ENCODE data around the gene TBL3.

Gene TBL3

DNA sequence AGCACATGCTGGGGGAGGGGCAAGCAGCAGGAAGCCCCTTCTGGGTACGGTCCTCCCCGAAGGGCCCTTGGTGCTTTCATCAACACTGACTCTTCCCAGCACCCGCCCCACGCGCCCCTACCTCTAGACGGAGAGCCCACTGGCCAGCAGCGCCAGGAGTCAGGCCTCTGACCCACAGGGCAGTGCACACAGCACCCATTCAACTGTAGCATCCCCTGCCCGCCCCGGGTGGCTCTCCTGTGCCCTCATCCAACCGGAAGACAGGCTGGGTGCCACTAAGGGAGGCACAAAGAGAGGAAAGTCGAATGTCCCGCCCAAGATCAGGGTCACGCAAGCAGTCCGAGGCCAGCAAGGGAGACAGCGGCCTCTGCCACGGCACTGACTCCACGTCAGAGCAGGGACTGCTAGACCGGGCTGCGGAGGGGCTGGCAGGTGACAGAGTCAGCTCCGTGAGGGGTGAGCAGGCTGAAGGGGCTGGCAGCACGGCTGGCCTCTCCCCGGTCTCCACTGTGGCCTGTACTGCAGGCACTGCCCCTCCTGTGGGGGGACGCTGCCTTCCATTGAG lies 38.7 kb upstream of the TBL3 start:
- TF ChIP-seq USF1 (IDR thresholded peaks at IDR 0.05) (no peak), TCF12 (IDR thresholded peaks at IDR 0.05; ENCODE audit: low read depth) (no peak), YY1 (IDR thresholded peaks at IDR 0.05; ENCODE audit: low read depth) (no peak), TAF1 (IDR thresholded peaks at IDR 0.05; ENCODE audit: low read depth) (no peak), CEBPB (IDR thresholded peaks at IDR 0.05) (no peak), EP300 (IDR thresholded peaks at IDR 0.05; ENCODE audit: borderline replicate concordance) (no peak), CREB1 (IDR thresholded peaks at IDR 0.05; ENCODE audit: low read depth) (no peak), NFIC (IDR thresholded peaks at IDR 0.05) (no peak), ZBTB7A (IDR thresholded peaks at IDR 0.05; ENCODE audit: low read depth) (no peak), TEAD4 (IDR thresholded peaks at IDR 0.05) (no peak), MAX (IDR thresholded peaks at IDR 0.05) (no peak), RAD21 (IDR thresholded peaks at IDR 0.05; ENCODE audit: low read depth) (no peak), FOXM1 (IDR thresholded peaks at IDR 0.05; ENCODE audit: borderline replicate concordance, low read depth) (no peak), EGR1 (IDR thresholded peaks at IDR 0.05) (no peak)
- TF ChIP-seq, protein P1, sequence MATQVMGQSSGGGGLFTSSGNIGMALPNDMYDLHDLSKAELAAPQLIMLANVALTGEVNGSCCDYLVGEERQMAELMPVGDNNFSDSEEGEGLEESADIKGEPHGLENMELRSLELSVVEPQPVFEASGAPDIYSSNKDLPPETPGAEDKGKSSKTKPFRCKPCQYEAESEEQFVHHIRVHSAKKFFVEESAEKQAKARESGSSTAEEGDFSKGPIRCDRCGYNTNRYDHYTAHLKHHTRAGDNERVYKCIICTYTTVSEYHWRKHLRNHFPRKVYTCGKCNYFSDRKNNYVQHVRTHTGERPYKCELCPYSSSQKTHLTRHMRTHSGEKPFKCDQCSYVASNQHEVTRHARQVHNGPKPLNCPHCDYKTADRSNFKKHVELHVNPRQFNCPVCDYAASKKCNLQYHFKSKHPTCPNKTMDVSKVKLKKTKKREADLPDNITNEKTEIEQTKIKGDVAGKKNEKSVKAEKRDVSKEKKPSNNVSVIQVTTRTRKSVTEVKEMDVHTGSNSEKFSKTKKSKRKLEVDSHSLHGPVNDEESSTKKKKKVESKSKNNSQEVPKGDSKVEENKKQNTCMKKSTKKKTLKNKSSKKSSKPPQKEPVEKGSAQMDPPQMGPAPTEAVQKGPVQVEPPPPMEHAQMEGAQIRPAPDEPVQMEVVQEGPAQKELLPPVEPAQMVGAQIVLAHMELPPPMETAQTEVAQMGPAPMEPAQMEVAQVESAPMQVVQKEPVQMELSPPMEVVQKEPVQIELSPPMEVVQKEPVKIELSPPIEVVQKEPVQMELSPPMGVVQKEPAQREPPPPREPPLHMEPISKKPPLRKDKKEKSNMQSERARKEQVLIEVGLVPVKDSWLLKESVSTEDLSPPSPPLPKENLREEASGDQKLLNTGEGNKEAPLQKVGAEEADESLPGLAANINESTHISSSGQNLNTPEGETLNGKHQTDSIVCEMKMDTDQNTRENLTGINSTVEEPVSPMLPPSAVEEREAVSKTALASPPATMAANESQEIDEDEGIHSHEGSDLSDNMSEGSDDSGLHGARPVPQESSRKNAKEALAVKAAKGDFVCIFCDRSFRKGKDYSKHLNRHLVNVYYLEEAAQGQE (IDR thresholded peaks at IDR 0.05; ENCODE audit: low read depth) = no peak

GRCh38 chr16:1936945-1937479 lies 34.8 kb upstream of the TBL3 start:
- TF ChIP-seq YY1 (IDR thresholded peaks at IDR 0.05; ENCODE audit: low read depth) (no peak), NFIC (IDR thresholded peaks at IDR 0.05) (no peak), CREB1 (IDR thresholded peaks at IDR 0.05; ENCODE audit: low read depth) (no peak), USF1 (IDR thresholded peaks at IDR 0.05) (no peak), EP300 (IDR thresholded peaks at IDR 0.05; ENCODE audit: borderline replicate concordance) (no peak), CEBPB (IDR thresholded peaks at IDR 0.05) (no peak)
- TF ChIP-seq, protein P1 (IDR thresholded peaks at IDR 0.05; ENCODE audit: low read depth) = no peak

- no peak for TF ChIP-seq EGR1 (IDR thresholded peaks at IDR 0.05)
- no peak for TF ChIP-seq YY1 (IDR thresholded peaks at IDR 0.05; ENCODE audit: low read depth)
- TF ChIP-seq ZBTB7A (IDR thresholded peaks at IDR 0.05; ENCODE audit: low read depth) = no peak
- TF ChIP-seq, protein P1 (IDR thresholded peaks at IDR 0.05; ENCODE audit: low read depth) = no peak
- TF ChIP-seq USF1 (IDR thresholded peaks at IDR 0.05) = no peak
- no peak for TF ChIP-seq RAD21 (IDR thresholded peaks at IDR 0.05; ENCODE audit: low read depth)
- TF ChIP-seq EP300 (IDR thresholded peaks at IDR 0.05; ENCODE audit: borderline replicate concordance) = no peak
- TF ChIP-seq CEBPB (IDR thresholded peaks at IDR 0.05) = no peak
- TF ChIP-seq CREB1 (IDR thresholded peaks at IDR 0.05; ENCODE audit: low read depth) = no peak
- TF ChIP-seq TCF12 (IDR thresholded peaks at IDR 0.05; ENCODE audit: low read depth) = no peak
- no peak for TF ChIP-seq TAF1 (IDR thresholded peaks at IDR 0.05; ENCODE audit: low read depth)
- TF ChIP-seq NFIC (IDR thresholded peaks at IDR 0.05) = no peak
- TF ChIP-seq MAX (IDR thresholded peaks at IDR 0.05) = no peak
- no peak for TF ChIP-seq TEAD4 (IDR thresholded peaks at IDR 0.05)
- TF ChIP-seq FOXM1 (IDR thresholded peaks at IDR 0.05; ENCODE audit: borderline replicate concordance, low read depth) = no peak
These were observed 33.5 kb upstream of the TBL3 start for GRCh38 chr16:1938316-1938715.

DNA sequence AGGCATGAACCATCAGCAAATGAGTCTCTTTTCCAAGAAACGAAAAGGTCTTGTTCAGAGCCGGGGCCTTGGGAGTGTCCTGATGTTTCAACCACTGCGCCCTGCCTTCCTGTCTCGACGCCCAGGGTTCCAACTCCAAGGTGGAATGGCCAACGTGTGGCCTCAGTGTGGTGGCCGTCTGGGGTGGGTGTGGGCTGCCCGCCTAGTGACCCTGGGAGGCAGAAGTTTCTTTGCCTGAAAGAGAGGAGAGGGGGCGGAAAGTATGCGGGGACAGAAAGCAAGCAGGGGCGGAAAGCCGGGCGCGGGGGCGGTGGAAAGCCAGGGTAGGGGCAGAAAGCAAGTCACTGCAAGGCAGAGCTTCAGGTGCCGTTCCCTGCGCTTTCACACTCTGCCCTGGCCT lies 32.9 kb upstream of the TBL3 start:
- TF ChIP-seq TAF1 (IDR thresholded peaks at IDR 0.05; ENCODE audit: low read depth) (no peak), EGR1 (IDR thresholded peaks at IDR 0.05) (no peak), RAD21 (IDR thresholded peaks at IDR 0.05; ENCODE audit: low read depth) (no peak), FOXM1 (IDR thresholded peaks at IDR 0.05; ENCODE audit: borderline replicate concordance, low read depth) (no peak), TEAD4 (IDR thresholded peaks at IDR 0.05) (no peak)
- TF ChIP-seq, protein P1 (IDR thresholded peaks at IDR 0.05; ENCODE audit: low read depth) = no peak
